NCI-H1092 treated with DMSO at 0.1 percent for 48 hours (cell line): ENCODE data around the gene ZNF532.
"Not testable (repeated sequence)": the region's sequence is repeated elsewhere in the genome, so short reads cannot be mapped to it uniquely, and the experiment has no call there.

Source experiments
- DNase-seq: peaks from one replicate; lab custom pipeline; 2025; lab: John Stamatoyannopoulos, UW

The ZNF532 gene

DNA sequence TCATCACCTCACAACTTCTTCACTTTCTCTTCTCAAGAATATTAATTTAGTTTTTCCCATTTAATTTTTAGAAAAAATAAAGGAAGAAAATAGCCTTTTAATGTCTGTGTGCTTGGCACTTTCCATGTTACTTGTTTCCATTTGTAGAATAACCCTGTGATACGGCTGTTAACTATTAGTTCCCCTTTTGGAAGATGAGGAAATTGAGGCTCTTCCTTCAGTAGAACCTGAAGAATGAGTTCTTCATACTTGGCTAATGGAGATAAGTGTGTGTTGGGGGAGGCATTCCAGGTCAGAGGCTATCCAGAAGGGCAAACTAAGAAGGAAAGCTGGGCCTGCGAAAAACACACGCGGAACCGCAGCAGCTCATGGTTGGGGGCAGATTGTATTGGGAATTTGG is 38.3 kb downstream of the ZNF532 start:
- no peak for DNase-seq

DNA sequence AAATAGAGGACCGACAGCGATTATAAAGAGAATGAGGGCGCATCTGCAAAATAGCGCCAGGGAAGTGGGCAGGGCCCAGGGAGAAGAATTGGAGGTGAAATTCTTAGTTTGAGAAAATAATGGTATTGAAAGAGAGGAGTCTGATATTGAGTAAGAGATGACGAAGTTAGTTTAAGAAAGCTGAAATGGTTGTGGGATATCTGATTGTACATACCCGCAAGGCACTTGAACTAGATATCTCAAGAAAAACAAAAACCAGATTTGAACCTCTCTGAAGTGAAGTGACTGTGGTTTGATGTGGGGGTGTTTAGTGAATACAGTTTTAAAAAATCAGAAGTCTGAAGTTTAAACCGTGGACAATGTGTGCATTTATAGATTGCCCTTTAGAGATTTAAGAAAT is 38.9 kb downstream of the ZNF532 start:
- no peak for DNase-seq

DNA sequence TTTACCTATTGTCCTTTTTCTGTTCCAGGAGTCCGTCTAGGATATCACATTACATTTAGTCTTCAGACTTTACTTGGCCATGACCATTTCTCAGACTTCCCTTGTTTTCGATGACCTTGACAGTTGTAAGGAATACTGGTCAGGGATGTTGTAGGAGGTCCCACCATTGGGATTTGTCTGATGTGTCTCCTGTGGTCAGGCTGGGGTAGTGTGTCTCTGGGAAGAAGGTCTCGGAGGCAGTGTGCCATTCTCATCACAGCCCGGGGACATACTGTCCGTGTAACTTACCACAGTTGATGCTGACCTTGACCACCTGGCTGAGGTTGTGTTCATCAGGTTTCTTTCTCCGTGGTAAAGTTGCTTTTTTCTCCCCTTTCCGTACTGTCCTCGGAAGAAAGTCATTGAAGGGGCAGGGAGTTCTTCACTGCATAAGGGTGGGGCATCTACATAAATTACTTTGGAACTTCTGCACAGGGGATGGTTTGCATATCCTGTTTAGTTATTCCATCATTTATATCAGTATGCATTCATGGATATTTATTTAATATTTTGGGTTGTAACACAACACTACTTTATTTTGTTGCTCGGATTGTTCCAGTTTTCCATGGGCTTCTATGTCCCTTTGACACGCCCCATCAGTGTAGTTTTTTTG is 41.2 kb downstream of the ZNF532 start:
- DNase-seq, result no peak

DNA sequence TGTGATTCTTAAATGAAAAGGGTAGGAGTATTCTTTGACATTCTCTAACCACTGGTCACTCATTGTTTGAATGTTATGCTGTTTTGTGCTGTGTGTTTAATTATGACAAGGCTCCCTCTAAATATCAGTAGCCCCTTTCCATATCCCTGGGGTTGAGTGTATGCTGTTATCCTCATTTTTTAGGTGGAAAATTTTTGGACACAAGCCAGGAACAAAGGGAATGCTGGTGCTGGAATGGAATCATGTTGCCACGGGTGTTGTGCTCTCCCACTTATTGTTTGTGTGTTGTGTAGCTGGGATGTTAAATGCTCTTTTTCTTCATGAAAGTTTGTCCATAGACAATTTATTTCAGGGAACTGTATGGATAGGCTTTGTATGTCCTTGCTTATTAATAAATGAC is 43.3 kb downstream of the ZNF532 start:
- DNase-seq, result no peak

DNA sequence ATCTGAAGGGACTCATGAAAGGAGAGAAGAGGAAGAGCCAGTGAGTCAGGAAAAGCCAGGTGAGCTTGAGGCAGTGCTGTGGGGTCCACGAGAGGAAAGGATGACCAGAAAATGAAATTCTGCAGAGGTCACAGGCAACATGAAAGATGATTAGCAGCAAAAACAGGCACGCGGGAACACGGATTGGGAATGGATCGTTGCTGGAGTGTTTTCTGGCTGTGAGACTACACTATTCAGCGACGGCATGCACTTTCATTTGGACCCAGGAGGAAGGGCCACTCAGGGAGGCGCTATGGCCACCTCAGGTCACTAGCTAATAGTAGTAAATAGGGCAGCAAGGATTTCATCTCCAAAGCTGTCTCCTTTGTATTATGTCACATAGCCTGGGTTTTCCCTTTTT is 44.8 kb downstream of the ZNF532 start:
- DNase-seq, result no peak

DNA sequence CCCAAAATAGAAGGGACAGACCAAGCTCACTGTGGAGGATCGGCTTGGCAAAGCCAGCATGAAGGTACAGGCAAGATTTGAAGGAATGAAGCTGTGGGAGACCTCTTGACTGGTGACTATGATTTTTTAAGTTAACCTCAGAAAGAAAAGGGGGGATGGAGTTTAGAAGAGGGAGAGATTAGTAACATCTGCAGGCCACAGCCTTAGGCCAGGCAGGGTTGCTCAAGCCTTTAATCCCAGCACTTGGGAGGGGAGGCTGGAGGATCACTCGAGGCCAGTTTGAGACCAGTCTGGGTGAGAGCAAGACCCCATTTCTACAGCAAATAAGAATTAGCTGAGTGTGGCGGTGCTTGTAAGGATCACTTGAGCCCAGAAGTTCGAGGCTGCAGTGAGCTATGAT is 46.6 kb downstream of the ZNF532 start:
- no peak for DNase-seq

DNA sequence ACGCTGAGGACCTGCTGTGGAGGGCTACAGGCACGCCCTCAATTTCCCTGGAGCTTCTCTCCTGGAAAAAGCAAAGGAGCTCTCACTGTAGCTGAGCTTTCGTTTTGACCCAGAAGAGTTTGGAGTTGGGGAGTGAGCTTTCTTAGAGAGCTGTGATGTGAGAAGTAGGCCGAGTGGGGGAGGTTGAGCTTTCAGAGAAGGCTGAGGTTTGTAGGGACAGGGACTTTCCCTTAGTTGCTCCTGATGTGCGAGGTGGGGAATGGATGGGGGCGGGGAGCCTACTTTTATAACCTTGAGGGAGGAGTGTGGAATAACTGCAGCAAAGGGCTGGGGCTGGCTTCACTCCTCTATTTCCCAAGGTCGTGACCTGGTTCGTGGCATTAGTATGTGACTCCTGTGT is 47.1 kb downstream of the ZNF532 start:
- no peak for DNase-seq

DNA sequence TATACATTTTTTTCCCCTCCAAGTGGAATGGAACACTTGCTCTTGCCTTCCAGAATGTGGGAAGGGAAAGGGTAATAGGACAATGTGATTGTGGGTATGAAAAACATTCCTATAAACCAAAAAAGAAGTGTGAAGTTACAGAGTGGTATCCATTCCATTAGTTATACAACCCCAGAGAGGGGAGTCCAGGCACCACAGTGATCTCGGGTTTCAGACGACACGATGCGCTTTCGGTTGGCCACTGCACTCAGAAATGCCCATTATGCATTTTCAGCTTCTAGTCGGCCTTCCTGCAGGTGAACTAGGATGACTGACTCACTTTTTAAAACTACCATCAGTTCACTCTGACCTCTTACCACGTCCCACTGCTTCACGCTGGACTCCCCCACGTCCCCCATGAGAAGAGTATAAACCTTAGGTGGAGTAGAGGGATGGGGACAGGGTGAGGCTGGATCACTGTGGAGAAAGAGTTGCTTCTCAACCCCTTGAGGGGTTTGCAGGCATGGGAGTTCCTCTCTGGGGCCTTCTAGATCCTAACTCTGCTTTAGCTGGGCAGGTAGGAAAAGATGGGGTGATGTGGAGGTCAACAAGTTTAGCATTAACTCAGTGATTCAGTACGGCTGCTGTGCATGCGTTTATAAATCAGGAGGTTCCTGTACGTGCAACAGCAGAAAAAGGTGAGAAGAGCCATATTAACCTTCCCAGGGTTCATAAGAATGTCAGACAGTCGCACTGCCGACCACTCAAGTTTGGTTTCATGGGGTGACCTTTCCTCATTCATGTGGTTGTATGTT is 50.5 kb downstream of the ZNF532 start:
- DNase-seq, result no peak

DNA sequence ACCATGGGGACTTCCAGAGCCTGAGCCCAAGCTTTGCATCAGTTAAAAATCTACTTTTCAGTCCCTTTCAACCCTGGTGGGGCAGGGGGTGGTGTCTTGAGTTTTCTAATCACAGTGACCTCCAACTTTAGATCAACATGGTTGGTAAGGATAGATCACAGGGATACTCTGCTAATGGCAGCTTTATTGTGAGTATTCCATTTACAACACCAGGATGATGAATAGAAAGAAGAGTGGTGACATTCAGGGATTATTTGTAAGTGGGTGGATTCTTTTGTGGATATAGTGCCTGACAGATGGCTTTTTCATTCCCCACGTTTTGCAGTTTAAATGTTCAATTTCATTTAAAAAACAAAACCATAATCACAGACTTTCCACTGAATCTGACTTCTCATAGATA is 51.3 kb downstream of the ZNF532 start:
- no peak for DNase-seq

DNA sequence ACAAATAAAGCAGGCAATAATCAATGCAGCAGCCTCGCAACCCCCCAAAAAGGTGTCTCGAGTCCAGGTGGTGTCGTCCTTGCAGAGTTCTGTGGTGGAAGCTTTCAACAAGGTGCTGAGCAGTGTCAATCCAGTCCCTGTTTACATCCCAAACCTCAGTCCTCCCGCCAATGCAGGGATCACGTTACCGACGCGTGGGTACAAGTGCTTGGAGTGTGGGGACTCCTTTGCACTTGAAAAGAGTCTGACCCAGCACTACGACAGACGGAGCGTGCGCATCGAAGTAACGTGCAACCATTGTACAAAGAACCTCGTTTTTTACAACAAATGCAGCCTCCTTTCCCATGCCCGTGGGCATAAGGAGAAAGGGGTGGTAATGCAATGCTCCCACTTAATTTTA is 55.3 kb downstream of the ZNF532 start:
- DNase-seq, result not testable (repeated sequence)

DNA sequence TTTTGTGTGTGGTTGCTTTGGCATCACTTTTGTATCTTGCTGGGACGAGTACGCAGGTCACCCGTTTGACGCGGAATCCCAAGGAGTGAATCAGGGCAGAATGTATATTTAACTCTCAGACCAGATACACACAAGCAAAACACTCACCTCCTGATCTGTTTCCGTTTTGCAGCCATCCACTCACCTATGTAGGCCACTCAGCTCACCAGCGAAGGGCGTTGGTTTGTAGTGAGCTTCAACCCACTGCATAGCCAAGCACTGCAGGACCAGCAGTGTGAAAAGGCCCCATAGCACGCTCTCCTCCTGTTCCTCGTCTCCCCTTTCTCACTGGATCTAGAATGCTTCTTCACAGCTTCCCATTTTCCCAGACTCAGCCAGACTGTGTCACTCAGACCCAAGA is 58.3 kb downstream of the ZNF532 start:
- DNase-seq, result no peak

DNA sequence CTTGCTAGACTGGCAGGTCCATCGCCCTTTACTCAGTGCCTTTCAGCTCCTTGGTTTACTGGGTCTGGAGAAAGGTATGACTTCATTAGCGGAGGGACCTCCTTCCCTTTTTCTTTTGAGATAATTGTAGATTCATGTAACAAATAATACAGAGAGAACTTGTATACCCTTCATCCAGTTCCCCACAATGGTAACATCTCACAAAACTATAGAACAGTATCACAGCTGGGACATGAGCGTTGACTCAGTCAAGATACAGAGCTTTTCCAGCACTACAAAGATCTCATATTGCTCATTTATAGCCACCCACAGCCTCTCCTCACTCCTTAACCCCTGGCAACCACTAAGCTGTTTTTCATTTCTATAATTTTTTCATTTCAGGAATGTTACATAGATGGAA is 59.8 kb downstream of the ZNF532 start:
- DNase-seq, result no peak

DNA sequence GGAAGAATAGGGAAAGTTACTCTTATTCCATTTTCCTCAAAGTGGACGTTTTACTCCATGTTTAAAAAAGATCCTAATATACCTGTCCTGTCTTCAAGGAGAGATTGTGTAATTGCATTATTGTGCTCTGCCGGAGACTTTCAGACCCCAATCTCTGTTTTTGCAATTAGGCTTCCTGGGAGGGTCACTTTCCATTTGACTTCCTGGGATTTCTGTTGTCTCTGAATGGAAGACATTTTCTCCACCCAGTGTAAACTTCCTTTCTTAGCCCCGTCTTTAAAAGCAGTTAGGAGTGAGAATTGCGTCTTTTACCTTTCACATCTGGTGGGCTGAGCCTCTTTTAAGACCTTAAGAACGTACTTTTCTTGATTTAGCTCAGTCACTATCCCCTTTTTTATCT is 63.0 kb downstream of the ZNF532 start:
- DNase-seq, result no peak

DNA sequence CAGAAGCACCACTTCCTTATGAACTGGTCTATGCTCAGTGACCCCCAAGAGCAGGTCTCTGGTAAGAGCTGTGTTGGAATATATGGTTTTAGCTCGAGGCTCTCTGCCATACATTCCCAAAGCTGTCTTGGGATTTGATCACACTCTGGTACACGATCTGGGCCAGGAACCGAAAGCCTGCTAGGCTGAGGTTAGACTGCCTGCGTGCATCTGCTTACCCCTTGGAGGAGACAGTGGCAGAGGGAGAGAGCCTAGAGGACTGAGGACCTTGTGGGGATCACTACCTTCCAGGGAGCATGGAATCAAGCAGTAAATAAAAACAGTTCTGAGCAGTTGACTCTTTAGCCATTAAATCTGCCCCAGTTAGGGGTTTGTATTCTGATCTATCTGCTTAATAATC is 63.7 kb downstream of the ZNF532 start:
- no peak for DNase-seq

DNA sequence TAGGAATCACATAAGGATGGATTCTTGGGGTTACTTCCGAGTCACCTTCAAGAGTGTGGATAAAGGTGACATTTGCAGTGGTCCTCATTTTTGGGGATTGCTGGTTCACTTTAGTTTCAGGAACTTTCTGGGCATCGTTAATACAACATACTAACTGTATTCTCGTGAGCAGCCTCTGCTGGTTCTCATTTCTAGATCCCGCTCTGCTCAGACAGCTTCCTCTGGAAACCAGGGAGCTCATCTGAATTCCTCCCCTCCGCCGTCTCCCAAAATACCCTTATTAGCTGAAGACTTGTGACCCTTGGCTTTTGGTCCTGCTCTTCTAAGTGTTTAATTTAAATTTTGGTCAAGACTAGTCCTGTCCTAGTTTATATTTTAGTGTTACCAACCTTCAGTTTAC is 64.5 kb downstream of the ZNF532 start:
- no peak for DNase-seq

DNA sequence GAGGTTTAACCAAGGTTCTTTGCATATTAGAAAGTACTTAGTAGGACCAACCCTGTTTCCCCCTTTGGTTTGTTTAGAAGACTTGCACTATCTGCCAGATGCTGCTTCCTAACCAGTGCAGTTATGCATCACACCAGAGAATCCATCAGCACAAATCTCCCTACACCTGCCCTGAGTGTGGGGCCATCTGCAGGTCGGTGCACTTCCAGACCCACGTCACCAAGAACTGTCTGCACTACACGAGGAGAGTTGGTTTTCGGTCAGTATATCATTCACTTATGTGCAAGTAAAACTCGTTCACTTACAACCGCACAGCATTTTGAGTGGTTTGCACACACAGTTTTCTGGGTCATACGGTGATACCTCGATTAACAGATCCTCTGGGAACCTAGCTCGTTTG is 69.7 kb downstream of the ZNF532 start:
- no peak for DNase-seq

DNA sequence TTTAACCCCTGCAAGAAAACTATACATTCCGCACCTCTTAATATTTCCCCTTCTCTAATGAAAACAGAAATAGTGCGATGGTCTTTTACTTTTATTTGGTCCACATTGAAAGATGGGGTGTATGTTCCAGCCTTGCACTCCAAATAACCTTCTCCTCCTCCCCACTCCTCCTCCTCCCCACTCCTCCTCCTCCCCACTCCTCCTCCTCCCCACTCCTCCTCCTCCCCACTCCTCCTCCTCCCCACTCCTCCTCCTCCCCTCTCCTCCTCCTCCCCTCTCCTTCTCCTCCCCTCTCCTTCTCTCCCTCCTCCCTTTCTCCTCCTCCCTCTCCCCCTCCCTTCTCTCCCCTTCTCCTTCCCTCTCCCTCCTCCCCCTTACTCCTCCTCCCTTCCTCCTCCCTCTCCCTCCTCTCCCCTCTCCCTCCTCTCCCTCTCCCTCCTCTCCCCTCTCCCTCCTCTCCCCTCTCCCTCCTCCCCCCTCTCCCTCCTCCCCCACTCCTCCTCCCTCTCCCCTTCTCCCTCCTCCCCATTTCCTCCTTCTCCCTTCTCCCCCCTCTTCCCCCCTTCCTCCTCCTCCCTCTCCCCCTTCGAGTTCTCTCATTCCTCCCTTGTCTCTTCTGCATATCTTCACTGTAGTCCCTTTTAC is 70.4 kb downstream of the ZNF532 start:
- no peak for DNase-seq

DNA sequence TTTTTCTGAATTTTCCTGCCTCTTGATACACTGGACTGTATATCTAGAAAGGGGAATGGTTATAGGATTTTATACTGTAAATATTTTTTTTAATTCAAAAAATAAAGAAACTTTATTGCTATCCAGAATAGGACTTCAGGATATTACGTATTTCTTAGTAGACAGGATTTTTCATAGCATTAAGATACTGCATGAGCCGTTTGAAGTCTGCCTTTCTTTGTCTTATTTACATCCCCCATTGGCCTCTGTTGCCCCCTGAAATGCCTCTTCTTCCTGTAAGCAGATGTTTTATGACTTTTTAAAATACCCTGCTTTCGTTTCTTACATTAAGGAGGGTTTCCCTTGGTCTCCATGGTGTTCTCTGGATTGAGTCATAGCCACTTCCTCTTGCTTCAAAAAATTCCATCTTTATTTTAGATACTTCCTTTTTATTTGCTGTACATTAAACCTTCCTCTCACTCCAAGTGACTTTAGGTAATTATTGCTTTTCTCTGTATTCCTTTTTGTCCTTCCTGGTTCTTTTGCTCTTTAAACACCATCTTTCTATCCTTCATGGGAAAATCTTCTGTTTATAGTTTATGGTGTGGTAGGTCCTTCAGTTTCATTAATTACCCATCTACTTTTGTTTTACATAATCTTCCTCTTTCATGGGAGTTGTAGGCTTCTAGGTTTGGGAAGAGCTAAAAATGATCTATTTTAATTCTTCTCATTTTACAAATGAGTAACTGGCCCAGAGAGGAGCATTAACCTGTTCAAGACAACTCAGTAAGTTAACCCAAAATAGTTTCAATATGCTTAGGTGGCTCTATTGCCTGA is 72.6 kb downstream of the ZNF532 start:
- no peak for DNase-seq

DNA sequence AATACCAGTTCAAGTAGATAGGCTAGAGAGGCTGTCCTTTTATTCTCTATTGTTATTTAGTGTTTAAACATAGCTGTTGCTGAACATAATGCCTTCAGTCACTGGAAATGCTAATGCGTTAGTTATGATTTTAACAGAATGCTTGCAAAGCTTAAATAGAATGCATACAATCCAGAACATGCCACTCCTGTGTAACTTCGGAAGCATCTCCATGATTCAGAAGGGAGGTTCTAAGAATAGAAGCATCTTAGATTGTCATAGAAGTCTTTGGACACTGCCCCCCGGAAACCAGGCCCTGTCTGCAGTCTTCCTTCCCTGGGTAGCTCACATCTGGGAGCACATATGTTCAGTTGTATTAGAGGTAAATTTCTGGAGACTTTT is 73.2 kb downstream of the ZNF532 start:
- DNase-seq, result no peak

DNA sequence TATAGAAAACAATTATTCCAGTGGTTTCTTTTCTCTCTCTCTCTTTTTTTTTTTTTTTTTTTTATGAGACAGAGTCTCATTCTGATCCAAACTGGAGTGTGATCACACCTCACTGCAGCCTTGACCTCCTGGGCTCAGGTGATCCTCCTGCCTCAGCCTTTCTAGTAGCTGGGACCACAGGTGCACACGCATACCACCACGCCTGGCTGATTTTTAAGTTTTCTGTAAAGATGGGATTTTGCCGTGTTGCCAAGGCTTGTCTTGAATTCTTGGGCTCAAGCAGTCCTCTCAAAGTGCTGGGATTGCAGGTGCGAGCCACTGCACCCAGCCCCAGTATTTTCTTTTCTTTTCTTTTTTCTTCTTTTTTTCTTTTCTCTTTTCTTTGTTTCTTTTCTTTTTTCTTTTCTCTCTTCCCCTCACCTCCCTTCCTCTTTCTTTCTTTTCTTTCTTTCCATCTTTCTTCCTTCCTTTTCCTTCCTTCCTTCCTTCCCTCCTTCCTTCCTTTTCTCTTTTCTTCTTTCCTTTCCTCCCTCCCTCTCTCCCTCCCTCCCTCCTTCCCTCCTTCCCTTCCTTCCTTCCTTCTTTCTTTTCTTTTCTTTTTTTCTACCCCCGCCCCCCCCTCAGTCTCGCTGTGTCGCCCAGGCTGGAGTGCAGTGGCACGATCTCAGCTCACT is 76.9 kb downstream of the ZNF532 start:
- no peak for DNase-seq

DNA sequence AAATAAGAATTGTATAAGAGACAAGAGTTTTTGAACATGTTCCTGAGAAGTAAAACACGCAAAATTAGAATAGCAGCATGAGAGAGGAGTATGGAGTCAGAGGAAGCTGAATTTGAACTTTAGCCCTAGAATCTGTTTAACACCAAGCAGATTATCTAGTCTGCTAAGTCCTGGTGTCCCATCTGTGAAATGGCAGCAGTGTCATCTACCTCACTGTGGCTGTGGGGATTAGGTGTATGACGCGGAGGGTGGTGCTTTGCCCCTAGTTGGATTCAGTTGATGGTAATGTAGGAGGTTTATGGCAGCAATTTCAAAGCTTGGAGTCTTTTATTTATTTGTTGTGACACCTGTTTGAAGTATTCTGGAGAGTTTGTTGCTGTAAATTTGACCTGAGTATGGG is 79.2 kb downstream of the ZNF532 start:
- DNase-seq, result no peak

DNA sequence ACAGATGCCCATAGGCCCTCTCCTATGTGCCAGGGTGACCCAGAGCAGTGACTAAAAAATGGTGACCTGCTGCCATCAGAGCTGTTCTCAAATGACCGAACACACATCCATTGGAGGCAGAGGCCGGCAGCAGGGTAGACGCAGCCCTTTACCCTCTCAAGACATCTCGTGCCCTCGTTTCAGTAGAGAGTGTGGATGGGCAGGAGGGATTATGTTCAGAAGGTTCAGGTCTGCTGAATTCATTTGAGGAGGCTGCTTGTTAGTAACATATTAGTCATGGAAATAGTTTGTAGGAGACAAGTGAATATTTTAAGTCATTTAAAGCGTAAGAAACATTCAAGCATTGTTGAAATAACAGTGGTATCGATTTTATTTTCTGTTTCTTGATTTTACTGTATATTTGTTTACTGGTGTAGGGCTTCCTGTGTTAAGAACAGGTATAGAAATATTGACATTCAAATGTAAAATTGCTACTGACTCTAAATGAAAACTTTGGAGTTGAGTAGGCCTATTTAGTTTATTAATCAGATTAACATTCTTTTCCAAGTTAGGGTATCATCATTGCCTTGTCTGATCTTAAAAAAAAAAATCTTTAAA is 82.6 kb downstream of the ZNF532 start:
- no peak for DNase-seq
